Spleen (tissue), 7 donors: ENCODE results near the gene ASIC4.

Experiments used
- CTCF ChIP-seq, 11 experiments: fragments of 200-600 bp in 7 of 11; fragments of 450-650 bp in 4 of 11; sonication (generic) in 4 of 11; IDR thresholded peaks in 8 of 11; conservative IDR thresholded peaks in 3 of 11; 1 replicate in 7 of 11; 2 replicates in 4 of 11; pipeline versions ENCODE4 v1.4.0 to v1.8.0; 2016 to 2021; ENCODE audit warnings: antibody characterized with exemption in 11 of 11, inconsistent platforms in 4 of 11, mild to moderate bottlenecking in 1 of 11
- POLR2AphosphoS5 ChIP-seq, 3 donors: sonication (generic); formaldehyde crosslinking; IDR thresholded peaks; one replicate each; pipeline ENCODE4 v1.5.1; 2017; ENCODE audit warnings: antibody characterized with exemption in 3 of 3
- donor health status: DM: no; HTN: no; CAD: no; lungs with moderate emphysema.
- donor health status: DM: no; HTN: no; CAD: no.
- donor health status: DM: no; HTN: no; CAD: no.

GRCh38 chr2:219490186-219490585 is 24.1 kb upstream of the ASIC4 start:
- TF ChIP-seq POLR2AphosphoS5 (IDR thresholded peaks at IDR 0.05), result no peak
- no peak for TF ChIP-seq CTCF (IDR thresholded peaks at IDR 0.05 in 8 of 11, conservative IDR thresholded peaks at IDR 0.05 in 3 of 11)
